NCI-H2171 (cell line): ENCODE measurements around the gene SLC5A6.
"Not testable (repeated sequence)": the region's sequence is repeated elsewhere in the genome, so short reads cannot be mapped to it uniquely, and the experiment has no call there.

ENCODE experiments used
- DNase-seq: peaks from one replicate; lab custom pipeline; 2025; lab: John Stamatoyannopoulos, UW

Gene SLC5A6

DNA sequence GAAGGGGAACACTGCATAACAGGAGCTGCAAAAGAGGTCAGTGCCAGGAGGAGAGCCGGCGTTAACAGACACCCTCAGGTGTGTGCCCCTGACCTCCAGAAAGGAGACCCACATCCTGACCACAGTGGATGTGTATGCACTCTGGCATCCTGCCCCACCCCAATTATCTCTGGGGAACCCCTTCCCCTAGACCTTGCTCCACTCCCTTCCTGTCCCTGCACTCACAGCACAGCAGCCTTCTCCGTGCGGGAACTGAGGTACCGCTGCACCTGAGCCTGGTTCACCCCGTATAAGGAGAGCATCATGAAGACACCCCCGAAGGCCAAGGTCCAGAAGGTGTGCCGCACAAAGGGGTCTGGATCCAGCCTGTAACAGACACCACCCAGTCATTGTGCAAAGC, 7.5 kb downstream of the SLC5A6 start:
- no peak for DNase-seq

DNA sequence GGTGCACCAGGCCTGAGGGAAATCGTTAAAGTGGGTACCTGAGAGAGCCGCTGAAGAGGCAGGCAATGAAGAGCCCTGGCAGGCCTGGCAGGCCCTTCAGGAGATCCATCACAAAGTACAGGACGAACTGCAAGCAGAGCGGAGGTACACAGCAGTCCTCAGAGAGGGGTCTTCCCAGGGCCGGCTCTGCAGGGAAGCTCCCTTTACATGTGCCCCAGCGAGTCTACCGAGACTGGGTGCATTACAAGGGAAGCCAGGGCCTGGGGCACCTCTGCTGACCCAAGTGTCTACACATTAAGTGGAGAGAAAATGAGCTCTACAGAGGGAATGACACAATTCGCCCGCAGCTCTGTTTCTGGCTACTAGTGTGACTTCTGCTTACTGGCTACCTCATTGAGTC, 8.3 kb downstream of the SLC5A6 start:
- DNase-seq, result no peak

GRCh38 chr2:27202854-27203253, 9.2 kb downstream of the SLC5A6 start:
- DNase-seq, result no peak

DNA sequence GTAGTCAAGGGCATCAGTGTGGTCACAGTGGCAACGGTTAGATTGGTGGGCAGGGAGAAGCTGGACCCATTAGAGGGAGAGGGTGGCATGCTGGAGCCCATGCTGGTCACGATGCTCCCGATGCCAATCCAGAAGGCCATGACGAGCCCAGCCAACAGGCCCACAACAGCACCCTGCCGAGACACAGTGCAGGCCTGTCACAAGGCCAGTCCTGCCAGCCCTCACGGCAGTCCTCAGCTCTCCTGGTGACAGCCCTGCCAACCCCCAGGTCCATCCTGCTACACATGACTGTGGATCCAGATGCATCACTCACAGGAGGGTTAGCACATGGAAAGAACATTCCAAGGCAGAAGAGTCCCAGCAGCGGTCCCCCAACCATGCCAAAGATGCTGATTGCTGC, 10.4 kb downstream of the SLC5A6 start:
- no peak for DNase-seq

DNA sequence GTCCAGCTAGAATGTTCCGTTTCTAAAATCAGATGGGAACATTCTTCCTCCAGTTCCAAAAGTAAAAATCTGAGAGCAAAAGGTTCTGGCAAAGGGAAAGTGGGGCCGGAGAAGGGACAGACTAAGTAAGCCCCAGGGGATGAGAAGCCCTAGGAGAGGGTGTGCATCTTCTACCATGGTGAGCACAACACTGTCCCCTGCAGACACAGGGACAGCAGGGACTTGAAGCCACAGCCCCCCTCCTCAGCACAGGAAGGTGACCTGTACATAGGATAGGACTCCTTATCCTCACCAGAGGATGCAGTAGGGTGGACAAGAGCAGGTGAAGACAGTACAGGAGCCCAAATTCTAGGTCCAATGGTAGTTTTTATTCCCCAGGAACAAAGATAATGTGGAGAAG, 12.8 kb downstream of the SLC5A6 start:
- no peak for DNase-seq

DNA sequence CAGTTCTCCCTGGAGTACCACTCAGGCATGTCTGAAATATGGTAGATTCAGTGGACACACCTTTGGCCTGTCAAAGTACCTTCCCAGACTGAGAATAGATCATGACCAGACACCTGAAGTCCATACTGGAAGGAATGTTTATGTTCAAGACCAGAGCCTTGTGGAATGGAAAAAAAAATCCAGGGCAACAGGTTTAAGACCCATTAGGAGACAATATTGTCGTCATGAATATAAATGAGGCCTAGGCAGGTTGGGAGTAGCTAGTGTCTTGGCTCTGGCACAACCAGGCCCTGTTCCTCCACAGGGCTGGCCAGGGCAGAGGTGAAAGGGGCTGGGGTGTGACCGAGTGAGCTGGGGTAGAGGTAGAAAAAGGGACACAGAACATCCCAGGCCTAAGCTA, 13.4 kb downstream of the SLC5A6 start:
- no peak for DNase-seq

- not testable (repeated sequence) for DNase-seq
Measured at GRCh38 chr2:27198068-27198467, 14.0 kb downstream of the SLC5A6 start.

DNA sequence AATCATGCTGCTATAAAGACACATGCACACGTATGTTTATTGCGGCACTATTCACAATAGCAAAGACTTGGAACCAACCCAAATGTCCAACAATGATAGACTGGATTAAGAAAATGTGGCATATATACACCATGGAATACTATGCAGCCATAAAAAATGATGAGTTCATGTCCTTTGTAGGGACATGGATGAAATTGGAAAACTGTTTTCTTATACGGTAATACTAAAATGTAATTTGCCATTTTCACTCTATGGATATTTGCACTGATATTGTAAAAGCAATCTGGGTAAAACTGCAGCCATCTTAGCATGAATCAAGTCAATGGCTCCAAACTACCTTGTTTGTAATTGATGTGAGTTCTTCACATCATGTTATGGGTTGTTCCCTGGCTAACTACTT, 16.3 kb downstream of the SLC5A6 start:
- not testable (repeated sequence) for DNase-seq

- DNase-seq, result no peak
Measured at GRCh38 chr2:27194538-27195354, 17.3 kb downstream of the SLC5A6 start.

DNA sequence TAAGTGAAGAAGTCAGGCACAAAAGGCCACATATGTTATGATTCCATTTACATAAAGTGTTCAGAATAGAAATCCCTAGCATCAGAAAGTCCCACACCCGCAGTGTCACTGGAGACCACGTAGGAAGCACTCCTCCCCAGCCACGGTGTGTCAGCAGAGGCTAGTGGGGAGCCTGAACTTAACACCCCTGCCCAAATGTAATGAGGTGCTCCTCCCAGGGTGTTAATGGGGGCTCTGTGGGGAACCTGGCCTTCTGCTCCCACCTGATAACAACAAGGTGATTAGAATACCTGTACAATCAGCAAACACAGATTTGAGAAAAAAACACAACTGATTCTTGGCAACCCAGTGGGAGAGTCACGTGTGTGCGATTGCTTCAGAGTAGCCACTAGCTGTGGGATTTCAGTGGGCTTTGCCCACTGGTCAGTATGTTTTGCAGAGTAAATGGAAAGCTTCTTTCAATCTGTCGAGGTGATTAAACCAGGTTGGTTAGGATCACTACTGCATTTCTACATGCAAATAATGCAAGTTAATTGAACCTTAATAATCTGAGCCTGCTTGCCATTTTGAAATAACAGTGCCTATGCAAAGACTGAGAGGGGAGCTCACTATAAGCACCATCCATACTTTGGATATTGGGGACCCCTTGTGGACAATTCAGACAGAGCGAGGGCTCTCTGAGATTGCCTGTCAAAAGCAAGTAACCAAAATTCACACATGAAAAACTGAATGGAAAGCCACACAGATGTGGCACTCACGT, 20.8 kb downstream of the SLC5A6 start:
- DNase-seq, result peak; percentile 64

DNA sequence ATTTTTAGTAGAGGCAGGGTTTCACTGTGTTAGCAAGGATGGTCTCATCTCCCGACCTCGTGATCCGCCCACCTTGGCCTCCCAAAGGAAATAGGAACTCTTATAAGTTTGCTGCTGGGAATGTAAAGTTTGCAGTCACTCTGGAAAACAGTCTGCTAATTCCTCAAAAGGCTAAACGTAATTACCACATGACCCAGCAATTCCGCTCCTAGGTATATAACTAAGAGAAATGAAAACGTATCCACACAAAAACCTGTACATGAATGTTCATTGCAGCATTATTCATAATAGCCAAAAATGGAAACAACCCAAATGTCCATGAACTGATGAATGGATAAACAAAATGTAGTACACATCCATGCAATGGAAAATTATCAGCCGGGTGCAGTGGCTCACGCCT, 22.1 kb downstream of the SLC5A6 start:
- DNase-seq, result no peak

- no peak for DNase-seq
Measured at GRCh38 chr2:27186613-27187345, 25.3 kb downstream of the SLC5A6 start.

GRCh38 chr2:27185331-27186026, 26.6 kb downstream of the SLC5A6 start:
- peak; percentile 63 for DNase-seq

DNA sequence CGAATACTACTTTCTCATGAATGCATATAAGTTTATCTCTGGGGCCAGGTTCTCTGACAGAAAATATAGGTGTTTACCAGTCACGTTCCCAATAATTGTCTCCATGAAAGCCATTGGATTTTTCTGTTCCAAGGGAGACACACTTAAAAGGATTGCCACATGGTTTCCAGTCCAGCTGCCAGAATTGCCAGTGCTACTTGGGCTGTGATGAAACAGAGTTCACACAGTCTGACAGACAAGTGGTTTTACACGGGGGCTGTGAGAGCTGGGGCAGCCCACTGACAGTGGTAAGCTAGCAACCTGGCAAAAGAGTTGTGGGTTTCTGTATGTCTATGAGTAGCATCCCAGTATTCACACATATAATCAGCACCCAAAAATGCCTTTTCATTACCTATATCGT, 28.0 kb downstream of the SLC5A6 start:
- no peak for DNase-seq

GRCh38 chr2:27182346-27182745, 29.7 kb downstream of the SLC5A6 start:
- DNase-seq, result no peak

GRCh38 chr2:27179344-27180000, 32.6 kb downstream of the SLC5A6 start:
- DNase-seq, result no peak

DNA sequence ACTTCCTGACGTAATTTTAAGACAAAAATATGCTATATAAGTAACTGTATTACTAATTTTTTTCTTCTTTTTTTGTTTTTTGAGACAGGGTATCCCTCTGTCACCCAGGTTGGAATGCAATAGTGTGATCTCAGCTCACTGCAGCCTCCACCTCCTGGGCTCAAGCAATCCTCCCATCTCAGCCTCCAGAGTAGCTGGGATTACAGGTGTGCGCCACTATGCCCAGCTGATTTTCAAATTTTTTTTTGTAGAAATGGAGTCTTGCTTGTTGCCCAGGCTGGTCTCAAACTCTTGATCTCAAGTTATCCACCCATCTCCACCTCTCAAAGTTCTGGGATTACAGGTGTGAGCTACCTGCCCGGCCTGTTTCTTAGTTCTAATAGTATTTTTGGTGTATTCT, 33.6 kb downstream of the SLC5A6 start:
- no peak for DNase-seq

GRCh38 chr2:27177441-27178351, 34.4 kb downstream of the SLC5A6 start:
- DNase-seq, result no peak

GRCh38 chr2:27175781-27176180, 36.3 kb downstream of the SLC5A6 start:
- not testable (repeated sequence) for DNase-seq

DNA sequence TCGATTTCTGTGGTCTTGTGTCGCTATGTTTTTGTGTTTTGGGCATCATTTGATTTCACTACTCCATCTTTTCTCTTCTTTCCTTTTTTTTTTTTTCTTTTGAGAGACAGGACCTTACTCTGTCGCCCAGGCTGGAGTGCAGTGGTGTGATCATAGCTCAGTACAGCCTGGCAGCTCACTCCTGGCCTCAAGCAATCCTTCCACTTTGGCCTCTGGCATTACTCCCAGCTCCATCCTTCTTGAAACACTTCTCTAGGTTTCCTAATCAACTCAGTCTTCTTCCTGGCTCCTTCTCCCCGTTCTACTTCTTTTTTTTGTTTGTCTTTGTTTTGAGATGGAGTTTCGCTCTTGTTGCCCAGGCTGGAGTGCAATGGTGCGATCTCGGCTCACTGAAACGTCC, 36.7 kb downstream of the SLC5A6 start:
- no peak for DNase-seq

GRCh38 chr2:27174638-27175037, 37.4 kb downstream of the SLC5A6 start:
- no peak for DNase-seq
